CD1c-positive myeloid dendritic cell (primary cell): ENCODE measurements around the gene PTPRH.
"Not testable (repeated sequence)": the region's sequence is repeated elsewhere in the genome, so short reads cannot be mapped to it uniquely, and the experiment has no call there.

Source experiments
- DNase-seq: peaks from one replicate; pipeline ENCODE4 v3.0.0-alpha.2; 2016; ENCODE audit errors: extremely low spot score

PTPRH gene

DNA sequence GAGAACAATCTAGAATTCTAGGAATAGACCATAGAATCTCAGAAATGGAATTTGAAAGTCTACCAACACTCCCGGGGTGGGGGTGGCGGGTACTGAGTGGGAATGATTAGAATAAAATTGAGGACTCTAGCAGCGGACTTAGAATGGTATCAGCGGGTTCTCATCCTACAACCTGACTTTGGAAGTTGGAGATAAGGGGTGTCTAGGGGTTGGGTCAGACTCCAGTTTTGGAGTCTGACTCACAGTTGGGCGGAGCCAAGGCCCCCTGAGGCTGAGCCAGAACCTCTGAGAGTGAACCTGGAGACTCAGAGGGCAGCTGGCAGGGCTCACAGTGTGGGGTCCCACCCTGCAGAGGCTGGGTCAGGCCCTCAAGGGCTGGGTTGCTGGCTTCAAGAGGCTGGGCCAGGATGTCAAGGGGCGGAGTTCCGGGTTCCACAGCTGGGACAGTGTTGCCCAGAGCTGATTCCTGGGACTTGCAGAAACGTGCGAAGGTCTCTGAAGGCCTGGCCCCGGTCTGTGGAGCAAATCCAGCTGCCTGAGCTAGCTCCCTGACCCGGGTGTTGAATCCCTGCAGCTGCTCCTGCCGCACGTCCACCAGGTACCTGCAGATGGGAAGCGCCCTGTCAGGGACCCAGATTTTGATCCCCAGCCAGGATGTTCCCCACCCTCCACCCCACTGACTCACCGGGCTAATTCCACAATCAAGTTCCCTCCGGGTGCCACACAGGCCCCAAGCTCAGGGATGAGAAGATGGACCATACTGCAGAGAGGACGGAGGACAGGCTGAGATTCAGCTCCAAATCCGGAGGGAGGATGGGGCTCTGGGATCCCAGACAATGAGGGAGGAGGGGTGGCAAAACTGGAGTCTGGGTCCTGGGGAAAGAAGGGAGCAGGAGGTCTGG is 50.2 kb downstream of the PTPRH start:
- no peak for DNase-seq

DNA sequence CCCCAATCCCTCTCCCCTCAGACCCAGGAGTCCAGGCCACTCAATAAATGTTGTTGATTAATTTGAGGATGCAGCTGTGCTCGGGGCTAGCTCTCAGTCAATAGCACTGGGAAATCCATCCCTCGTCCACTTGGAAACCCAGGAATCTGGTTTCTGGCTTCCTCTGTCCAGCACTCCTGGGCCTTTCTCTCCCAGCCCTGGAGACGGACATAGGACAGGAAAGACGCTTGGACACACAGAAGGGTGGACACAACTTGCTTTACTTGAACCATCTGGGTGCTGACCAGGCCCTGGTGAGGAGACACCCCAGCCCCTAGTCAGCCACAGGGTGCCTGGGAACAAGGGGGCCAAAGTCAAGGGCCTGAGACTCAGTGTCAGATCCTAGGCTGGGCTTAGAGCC is 50.9 kb downstream of the PTPRH start:
- DNase-seq: no peak

DNA sequence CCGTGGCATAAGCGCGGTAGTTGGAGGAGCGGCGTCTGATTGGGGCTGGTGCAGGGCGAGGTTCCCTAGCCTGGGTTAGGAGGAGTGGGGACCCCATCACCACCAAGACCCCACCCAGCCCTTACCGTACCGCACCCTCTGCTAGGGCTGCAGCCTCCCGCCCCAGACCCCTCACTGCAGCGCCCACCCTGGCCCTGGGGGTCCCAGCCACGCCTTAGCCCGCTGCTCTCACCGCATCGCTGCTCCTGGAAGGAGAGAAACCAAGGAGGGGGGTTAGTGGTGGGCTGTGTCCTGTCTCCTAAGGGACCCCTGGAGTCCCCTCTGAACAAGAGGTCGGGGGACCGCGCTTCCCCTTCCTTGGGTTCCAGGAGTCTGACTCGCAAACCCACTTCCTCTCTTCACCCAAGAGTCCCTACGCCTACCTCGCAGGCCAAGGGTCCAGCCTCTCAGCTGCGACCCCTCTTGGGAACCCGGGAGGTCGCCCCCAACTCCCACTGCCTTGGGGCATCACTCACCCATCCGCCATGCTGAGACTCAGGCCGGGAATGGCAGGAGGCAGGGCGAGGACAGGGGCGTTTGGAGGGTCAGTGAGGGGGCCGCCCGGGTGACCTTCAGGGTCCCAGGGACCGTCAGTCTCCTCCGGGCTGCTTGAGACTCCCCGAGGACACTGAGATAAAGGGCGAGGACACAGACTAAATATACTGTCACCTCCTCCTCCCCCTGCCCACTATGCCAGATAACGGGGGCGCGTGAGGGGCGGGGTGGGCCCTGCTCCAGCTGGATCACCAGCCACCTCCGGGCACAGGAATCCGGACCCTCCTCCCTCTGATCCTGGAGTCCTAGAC is 52.0 kb downstream of the PTPRH start, which contains the start of gene TNNI3:
TSS of gene TNNI3 (minus strand) at position 669 of the 845 bp plus-strand sequence. CDS start at position 526, 143 bp downstream.
- DNase-seq: no peak

DNA sequence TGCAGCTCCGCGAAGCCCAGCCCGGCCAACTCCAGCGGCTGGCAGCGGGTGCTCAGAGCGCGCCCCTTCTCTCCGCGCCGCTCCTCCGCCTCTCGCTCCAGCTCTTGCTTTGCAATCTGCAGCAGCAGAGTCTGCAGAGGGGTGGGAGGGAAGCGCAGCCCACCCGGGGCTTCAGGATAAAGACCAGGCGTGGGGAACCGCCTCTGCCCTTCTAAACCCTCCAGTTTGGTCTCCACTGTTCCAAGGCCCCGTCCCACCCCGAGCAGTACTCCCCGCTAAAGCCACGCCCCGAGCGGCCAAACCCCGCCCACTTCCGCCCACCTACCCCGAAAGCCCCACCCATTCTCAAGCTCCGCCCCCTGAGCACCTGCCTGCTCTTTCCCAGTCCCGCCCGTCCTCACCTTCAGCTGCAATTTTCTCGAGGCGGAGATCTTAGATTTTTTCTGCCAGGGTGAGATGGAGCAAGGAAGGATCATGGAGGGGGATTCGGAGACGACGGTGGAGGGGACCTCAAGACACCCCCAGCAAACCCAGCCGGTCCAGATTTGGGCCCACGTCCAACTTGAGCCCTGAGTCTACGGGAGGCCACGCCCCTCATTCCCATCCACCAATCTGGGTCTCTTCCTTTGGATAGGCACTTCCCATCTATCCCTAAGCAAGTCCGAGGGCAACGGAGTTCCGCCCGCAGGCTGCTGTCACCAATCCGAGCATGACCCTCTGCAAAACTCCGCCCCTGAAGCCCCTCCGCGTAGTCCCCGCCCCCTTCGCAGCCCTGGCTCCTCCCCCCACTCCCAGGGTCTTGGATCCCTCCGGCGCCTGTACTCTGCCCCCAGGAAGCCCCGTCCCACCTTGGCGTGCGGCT is 52.9 kb downstream of the PTPRH start:
- no peak for DNase-seq

DNA sequence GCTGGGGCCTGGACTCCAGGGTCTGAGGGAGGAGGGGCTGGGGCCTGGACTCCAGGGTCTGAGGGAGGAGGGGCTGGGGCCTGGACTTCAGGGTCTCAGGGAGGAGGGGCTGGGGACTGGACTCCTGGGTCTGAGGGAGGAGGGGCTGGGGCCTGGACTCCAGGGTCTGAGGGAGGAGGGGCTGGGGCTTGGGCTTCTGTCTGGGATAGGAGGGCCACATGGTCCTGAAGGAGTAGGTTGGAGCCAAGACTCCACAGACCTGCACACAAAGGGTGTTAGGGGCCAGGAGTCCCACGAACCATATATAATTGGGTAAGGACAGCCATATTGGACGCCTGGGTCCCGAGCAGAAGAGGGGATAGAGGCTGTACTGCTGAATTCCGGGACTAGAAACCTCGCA is 53.5 kb downstream of the PTPRH start:
- not testable (repeated sequence) for DNase-seq

DNA sequence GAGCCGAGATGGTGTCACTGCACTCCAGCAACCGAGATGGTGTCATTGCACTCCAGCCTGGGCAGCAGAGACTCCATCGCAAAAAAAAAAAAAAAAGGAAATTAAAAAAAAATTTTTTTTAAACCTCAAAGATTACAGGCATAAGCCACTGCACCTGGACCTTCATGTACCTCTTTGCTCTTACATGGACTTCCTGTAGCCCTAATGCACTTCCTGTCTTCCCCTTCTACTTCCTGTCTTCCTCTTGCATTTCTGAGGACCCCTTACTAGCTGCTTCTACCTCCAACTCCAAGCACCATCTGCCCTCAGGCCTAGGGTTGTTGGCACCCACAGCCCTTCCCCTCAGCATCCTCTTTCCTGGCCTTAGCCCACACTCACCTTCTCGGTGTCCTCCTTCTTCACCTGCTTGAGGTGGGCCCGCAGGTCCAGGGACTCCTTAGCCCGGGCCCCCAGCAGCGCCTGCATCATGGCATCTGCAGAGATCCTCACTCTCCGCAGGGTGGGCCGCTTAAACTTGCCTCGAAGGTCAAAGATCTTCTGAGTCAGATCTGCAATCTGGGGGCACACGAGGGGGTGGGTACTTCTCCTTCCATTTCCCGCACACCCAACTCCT is 55.5 kb downstream of the PTPRH start:
- no peak for DNase-seq

DNA sequence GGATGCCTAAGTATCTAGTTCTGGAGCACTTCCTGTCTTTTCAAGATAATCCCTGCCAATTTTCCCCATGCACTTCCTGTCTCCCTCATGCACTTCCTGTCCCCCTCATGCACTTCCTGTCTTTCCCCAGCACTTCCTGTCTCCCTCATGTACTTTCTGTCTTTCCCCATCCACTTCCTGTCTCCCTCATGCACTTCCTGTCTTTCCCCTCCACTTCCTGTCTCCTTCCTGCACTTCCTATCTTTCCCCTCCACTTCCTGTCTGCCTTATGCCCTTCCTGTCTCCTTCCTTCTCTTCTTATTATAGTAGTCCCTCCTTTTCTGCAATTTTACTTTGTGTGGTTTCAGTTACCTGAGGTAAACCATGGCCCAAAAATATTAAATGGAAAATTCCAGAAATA is 57.3 kb downstream of the PTPRH start:
- DNase-seq: no peak

DNA sequence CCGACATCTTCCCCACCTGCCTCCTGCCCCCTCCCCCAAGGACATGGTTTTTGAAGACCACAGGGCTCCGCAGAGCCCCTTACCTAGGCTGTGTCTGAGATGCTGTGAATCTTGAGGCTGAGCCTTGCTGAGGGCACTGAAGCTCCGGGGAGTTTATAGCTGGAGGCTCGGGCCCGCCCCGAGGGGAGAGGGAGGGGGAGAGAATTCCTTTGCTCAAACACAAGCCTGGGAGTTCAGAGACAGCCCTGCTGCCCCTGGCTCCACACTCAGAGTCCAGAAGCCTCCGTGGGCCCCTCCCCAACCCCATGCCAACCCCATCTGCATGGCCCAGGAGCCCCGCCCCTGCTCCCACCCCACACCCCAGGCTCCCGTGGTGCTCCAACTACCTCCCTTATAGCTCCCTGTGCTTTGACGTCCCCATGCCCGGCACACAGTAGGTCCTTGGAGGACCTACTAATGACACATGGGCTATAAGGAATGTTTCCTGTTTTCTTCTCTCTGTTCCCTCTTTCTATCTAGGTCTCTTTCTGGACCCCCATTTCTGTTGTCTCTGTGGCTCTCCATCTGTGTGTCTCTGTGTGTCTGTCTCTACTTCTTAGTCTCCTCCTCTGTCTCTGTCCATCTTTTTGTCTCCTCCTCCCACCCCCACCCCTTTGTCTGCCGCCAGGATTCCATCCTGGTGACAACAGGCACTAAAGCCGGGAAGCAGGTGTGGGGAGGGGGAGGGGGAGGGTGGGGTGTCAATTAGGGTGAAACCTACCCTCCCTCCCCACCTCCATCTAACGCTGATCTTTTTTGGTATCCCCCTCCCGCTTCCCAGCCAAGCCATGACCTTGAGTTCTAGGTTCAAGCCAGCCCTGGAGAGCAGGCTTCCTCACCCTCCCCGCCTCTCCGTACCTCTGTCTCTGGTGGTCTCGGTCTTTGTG is 60.0 kb downstream of the PTPRH start, which contains the start of gene TNNT1:
TSS of gene TNNT1 (minus strand) at position 129 of the 926 bp plus-strand sequence. CDS start 2,049 bp downstream, outside the sequence.
- no peak for DNase-seq

DNA sequence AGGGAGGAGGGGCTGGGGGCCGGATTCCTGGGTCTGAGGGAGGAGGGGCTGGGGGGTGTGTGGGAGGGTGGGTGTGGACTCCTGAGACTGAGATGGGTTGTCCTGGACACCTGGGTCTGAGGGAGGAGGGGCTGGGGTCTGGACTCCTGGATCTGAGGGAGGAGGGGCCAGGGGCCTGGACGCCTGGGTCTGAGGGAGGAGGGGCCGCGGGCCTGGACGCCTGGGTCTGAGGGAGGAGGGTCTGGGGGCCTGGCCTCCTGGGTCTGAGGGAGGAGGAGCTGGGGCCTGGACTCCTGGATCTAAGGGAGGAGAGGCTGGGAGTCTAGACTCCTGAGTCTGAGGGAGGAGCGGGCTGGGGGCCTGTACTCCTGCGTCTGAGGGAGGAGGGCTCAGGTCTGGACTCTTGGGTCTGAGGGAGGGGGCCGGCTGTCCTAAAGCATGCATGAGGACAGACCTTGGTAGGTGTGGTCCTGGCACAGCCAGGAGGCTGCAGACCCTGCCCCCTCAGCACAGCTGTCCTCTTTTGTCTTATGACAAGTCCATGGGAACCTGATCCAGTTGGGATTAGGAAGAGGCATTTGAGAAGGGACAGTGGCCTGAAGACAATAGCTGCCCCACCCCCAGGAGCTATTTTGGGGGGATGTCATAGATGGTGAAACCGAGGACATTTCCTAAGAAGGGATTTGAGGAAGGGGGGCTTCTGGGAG is 61.6 kb downstream of the PTPRH start:
- DNase-seq: no peak

DNA sequence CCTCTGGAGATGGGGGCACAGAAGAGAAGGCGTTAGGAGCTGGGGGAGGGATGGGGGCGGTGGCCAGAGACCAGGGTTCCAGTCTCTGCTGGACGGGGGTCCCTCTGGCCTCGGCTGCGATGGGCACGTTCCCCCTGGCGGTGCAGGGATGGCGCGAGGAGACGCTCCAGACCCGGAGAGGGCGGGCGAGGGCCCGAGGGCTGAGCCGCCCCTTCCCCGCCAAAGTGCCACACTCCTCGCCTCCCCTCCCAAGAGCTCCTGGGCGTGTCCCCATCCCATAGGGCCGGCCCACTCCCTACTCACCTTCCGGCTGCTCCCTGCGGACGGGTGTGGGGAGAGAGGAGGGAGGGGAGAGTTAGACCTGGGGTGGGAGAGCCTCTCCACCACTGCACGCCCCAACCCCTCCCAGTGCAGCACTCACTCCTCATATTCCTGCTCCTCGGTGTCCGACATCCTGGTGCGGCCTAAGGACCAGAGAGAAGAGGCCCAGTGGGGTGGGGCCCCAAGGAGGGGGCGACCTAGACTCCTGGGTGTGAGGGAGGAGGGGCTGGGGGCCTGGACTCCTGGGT is 62.5 kb downstream of the PTPRH start:
- no peak for DNase-seq

DNA sequence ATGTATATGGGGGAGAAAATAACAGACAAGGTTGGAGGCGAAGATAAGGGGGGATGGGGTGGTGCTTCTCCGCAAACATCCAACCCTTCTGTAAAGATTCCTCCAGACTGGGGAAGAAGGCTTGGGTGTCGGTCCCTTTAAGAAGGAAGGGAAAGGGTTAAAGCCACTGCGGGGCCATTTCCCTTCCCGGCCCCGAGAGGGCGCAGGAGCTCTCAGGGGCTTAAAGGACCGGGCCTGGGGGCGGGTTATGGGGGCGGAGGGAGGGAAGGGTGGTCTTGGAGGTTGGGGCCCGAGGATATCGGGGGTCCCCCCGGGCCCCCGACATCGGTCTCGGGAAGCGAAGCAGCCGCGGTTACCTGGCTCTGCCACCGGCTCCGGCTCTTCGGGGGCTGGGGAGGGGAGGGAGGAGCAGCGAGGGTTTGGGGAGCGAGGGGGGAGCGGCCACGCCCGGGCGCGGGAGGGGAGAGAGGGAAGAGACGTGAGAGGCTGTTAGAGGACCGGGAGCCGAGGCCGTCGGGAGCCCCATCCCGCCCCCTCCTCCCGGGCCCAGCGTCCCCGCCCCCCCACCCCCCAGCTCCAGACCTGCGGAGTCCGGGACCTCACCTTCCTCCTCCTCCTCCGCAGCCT is 63.1 kb downstream of the PTPRH start:
- peak; percentile 37 for DNase-seq

DNA sequence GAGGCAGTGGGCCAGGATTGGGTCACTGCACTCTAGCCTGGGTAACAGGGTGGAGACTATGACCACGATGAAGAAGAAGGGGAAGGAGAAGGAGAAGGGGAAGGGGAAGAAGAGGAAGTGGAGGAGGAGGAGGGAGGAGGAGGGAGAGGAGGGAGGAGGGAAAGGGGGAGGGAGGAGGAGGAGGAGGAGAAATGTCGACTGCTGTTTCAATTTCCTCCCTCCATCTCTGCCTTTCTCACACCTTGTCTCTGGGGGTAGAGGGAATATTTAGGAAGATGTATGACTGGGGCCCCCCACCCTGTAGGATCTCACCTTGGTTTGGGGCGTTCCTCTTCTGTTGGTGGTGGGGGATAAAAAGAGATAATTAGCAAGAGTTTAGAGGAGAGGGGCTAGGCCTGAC is 64.1 kb downstream of the PTPRH start:
- no peak for DNase-seq

DNA sequence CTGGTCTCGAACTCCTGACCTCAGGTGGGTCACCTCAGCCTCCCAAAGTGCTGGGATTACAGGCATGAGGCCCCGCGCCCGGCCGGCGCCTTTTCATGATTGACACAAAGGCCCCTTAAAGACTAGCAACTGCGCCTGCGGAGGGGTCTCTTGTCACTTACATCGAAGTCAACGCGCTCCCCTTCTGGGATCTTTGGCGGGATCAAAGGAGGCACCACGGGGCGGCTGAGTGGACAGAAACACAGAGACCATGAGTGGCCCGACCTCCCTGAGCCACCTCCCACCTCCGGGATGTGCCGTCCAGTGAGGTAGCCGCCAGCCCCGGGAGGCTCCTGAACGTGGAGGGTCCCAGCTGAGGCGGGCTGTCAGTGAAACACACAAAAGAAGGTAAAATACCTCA is 67.6 kb downstream of the PTPRH start:
- no peak for DNase-seq

DNA sequence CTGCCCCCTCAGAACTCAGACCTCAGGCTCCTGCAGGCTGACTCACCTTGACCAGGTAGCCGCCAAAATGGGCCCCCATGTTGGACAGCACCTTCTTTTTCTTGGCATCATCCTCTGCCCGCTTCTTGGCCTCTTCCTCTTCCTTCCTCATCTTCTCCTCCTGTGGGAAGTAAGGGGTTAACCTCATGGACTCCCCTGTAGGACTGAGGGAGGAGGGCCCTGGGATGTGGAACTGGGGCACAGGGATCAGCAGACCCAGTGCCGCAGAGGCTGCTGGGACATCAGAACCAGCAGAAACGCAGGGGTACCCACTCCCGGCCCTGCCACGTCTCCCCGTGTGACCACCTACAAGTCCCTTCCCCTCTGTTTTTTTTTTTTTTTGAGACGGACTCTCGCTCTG is 71.4 kb downstream of the PTPRH start:
- DNase-seq: no peak

DNA sequence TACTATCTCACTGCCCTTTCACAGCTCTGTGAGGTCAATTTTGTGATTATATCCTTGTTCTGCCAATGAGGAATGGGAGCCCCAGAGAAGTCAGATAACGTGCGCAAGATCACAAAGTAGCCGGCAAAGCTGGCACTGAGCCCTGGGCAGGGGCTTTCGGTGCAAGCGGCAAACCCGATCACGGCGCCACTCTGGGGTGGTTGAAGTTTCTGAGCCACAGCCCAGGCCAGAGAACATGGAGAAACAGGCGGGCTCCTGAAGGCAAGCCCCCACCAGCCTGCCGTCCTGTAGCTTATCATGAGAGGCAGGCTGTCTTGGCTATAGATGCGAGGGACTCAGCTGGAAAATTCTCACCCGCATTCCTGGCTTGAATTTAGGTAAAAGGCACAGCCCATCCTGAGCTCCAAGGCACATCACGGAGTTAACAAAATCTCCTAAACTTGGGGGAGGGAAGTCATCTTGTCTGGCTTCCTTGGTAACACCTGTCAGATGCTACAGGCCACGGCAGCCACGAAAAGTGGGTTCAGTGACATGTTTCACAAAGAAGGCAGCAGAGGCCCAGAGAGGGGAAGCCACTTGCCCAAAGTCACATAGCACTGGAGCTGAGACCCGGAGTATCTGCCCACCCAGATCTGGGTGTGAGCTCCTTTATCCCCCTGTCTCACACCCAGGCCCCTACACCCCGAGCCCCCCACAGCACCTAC is 72.8 kb downstream of the PTPRH start:
- DNase-seq: no peak

DNA sequence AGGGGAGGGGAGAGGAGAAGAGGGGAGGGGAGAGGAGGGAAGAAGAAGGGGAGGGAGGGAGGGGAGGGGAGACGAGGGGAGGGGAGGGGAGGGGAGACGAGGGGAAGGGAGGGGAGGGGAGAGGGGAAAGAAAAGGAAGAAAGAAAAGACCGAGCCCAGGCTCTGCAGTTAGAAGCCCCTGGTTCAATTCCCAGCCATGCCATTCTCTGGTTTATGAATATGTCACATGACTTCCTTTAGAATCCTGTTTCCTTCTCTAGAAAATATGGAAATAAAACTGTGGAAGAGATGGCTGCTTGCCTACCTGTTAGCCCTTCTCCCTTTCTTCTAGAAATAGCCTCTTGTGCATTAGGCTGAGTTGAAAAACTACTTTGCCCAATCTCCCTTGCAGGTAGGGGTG is 74.6 kb downstream of the PTPRH start:
- no peak for DNase-seq

DNA sequence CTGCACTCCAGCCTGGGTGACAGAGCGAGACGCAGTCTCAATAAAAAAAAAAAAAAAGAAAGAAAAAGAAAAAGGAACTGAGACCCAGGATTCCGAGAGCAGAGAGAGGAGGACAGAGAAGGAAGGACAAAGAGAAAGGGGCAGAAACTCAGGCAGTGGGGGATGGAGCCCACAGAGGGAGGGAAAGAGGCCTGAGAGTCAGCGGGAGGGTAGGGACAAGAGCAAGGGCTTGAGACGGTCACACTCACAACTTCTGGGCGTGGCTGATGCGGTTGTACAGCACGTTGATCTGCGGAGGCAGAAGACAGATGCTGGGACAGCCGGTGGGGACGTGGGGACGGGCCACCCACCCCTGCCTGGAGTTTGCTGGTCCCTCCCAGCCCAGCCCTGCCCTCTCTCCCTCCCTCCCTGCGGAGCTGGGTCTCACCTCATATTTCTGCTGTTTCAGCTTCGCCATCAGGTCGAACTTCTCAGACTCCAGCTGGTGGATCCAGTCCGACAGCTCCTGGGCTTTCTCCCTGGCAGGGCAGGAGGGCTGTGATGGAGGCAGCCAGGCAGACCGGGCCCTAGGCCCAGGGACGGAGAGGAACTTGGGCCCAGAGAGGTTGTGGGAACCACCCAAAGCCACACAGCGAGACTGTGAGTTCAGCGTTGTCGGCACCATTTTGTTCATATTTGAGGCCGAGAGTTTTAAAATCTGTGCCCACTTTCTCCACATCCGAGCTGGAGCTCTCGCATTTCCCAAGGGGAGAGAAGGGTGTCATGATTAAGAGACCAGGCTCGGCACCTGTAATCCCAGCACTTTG is 75.5 kb downstream of the PTPRH start:
- no peak for DNase-seq
